GM21528 (cell line): ENCODE results near the gene RELN.

ENCODE experiments used
- ATAC-seq: cut with Tn5 transposase; IDR thresholded peaks from one replicate; pipeline ENCODE4 v1.9.1; 2021; ENCODE audit warnings: mild to moderate bottlenecking, moderate library complexity; ENCODE audit not compliant: unreplicated experiment, low FRiP score

RELN gene

GRCh38 chr7:103694304-103694703 lies 295.2 kb downstream of the RELN start:
- no peak for ATAC-seq

GRCh38 chr7:103691291-103691690 lies 298.2 kb downstream of the RELN start:
- no peak for ATAC-seq

DNA sequence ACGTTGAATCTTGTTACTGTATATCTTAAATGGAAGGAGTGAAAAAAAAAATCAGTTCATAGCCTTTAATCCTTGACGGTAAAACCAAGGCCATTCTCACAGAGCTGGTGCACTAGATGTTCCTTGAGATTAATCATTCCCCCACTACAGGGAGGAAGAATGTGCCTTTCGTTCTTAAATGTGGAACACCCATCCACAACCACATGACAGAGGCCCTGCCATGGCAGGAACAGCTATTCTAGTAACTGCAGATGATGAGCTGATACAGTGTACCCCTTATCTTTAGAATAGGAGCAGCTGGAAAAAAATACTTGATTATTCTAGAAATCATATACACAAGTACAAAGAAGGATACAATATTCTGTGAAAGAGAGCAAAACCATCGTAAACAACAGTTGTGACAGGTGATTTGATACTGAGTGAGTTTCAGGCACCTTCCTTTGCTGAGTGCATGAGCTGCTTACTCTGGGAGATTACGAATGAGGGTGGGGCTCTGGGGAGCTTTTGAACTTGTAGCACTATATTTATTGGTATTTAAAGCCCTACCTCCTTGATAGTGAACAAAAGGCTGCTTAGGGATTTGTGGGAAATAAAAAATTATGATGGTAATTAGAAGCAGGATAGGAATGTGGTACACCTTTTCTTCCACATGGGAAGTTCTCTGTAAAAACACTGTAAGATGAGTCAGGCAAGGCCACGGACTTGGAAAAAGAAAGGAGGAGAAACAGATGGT lies 299.1 kb downstream of the RELN start:
- no peak for ATAC-seq

DNA sequence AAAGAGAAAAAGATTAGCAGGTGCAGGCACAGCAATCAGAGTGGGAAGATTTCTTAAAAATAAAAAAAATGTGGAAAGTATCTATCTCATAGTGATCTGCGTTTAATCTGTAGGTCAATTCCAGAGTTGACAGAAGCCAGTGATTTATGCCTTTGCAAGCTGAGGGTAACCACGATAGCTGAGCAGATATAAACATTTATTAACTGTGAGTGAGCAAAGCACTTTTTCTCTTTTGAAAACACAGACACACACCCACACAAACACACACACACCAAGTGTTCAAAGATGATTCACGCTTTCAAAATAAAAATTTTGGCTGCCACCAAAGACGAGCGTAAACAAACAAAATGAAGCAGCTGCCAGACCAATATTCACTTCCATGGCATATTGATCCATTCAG lies 300.2 kb downstream of the RELN start:
- ATAC-seq, result no peak

DNA sequence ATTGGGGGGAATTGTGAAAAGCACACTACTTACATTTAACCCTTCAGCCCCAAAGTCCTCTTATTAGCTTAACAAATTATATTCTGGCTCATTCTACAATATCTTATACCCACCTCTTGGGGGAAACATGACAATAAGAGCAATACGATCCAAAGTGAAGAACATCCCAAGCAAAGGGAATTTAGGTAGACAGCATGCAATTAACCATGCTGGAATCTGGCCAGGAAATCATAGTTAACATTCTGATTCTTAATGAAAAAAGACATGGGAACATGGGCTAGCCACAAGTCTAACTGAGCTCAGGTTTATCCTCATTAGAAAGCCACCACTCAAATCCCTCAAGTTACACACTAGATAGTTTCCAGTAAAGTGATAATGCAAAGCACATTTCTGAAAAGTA lies 301.5 kb downstream of the RELN start:
- no peak for ATAC-seq

DNA sequence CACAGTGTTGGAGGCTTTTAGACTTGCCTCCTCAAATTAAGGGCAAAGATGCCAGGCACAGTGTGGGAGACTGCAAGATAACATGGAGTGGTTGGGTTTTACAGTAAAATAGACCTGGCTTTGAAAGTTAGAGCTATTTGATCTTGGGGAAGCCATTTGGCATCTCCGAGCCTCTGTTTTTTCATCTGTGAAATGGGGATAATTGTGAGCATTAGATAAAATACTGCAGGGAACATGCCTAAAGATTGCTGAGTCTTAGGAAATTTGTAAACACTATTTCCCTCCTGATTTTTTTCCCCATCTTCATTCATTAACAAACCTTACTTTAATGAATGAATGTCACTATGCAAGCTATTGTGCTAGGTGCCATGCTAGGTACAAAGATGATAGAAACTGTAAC lies 302.2 kb downstream of the RELN start:
- ATAC-seq, result no peak

- ATAC-seq, result no peak
Measured at GRCh38 chr7:103686763-103687162, 302.7 kb downstream of the RELN start.

GRCh38 chr7:103686064-103686463 lies 303.4 kb downstream of the RELN start:
- ATAC-seq, result no peak

- no peak for ATAC-seq
Measured at GRCh38 chr7:103685646-103686045, 303.8 kb downstream of the RELN start.

GRCh38 chr7:103683348-103683747 lies 306.1 kb downstream of the RELN start:
- ATAC-seq, result no peak

- ATAC-seq, result no peak
Measured at GRCh38 chr7:103680161-103681144, 309.0 kb downstream of the RELN start.

DNA sequence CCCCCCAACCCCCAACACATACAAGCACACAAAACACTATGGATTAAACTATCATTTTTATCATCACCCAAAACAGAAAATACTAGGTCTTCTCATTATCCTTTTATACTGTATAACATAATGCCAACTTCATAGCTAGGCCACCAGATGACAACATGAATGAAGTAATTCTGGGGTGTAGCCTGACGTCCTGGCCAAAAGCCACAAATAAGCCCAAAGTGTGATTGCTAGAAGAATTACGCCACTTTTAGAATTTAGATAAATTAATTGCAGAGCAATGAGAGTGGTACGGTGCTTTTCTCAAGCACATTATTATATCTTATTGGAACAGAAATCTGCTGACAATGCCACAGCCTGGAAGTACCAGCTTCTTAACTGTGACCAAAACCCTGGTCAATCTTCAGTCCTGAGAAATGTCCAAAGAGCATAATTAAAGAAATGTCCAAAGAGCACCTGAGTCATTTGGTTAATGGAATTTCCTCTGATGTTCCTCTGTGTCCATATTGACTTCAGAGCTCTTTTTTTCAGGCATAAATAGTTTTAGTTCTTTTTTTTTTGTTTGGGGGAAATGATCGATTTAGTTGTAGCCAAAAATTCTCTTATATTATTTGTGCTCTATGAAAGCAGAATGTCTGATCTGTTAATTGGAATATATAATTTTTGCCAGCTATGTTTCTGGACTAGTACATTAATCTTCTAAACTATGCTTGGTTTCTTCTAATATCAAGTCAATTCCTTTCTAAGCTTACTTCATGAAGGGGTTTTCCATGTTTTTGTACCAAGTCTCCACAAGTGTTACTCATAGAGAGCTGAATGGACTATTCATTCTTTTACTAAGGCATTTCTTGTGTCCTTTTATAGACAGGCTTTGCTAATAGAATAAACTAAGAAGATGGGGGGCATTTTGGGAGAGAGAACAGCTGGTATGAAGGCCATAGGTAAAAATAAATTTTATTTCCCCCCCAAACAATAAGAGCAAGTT lies 310.0 kb downstream of the RELN start:
- ATAC-seq, result no peak

GRCh38 chr7:103668279-103668941 lies 321.0 kb downstream of the RELN start:
- no peak for ATAC-seq

- no peak for ATAC-seq
Measured at GRCh38 chr7:103666326-103666725, 323.1 kb downstream of the RELN start.

GRCh38 chr7:103664577-103664976 lies 324.9 kb downstream of the RELN start:
- no peak for ATAC-seq

- no peak for ATAC-seq
Measured at GRCh38 chr7:103660455-103661371, 328.7 kb downstream of the RELN start.

DNA sequence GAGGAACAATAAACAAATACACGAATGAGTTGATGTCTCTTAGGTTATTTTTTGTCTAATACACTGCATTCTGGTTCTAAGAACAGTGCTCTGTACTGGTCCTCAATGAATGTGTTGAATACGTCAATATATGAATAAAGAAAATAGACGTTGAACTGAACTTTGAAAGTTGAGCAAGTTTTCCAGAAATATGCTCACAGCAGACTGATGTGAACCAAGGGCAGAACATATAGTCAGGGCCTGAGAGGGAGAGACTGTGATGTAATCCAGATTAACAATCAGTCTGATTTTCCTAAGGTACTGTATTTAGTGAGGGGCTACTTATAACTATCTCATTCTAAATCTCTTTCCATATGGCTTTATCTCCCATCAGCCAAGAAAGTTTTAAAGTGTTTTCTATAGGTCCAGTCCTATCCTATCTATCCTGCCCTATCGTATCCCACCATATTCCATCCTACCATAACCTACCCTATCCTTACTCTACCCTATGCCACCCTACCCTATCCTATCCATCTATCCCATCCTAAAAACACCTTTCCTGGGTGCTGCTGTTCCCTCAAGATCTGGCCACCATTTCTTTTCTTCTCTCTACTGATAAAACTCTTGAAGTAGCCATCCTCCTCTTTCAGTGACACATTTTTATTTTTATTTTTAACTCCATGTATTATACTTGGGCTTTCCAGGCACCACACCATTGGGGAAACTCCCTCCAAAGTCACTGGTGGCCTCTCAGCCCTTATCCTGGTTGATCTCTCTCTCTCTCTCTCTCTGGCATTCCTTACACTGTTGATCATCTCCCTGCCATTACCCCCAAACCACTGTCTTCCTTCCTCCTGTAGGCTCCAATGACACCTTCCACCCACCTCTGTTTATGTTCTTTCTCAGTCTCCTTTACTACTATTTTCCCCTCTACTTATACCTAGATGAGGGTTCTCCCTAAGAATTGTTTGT lies 331.1 kb downstream of the RELN start:
- ATAC-seq, result no peak

GRCh38 chr7:103657474-103657894 lies 332.0 kb downstream of the RELN start:
- ATAC-seq, result no peak
